Suppressor macrophage (primary cell): ENCODE results near the gene PLEKHS1.

Experiments
- DNase-seq, 4 experiments: peaks; one replicate each; pipeline ENCODE4 v3.0.0-alpha.2; 2020 to 2022
- total RNA-seq, 17 experiments: gene quantifications; one replicate each; lab custom pipeline; 2026; ENCODE audit warnings: mixed read lengths in 6 of 17, inconsistent platforms in 3 of 17; lab: John Stamatoyannopoulos, UW

The PLEKHS1 gene
- 0 to 2.9 (median 0.04) reads per million in 17 experiments for total RNA-seq

DNA sequence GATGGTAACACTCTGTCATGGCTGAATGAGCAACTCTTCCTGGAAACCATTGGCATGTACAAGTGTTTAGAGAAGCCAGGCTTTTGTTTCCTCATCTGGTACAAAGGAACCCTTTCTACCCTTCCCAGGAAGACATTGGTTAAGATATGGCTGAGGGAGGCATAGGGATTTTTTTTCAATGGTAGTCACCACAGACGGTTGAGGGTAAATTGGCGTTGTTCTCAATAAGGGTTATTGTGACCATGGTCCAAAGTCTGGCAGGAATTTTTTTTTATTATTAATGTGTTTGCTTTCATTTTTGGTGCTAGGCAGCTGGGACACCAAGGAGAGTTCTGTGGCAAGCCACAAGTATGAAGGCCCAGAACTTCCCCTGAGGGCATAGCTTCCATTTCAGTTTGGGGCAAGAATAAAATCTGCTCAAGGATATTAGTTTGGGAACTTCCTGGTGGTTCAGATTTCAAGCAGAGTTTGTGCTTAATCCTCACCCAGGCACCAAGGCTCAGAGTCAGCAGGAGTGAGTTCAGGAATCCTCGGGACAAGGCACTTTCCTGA lies at the start of gene PLEKHS1:
Gene PLEKHS1, plus strand, starts transcription at position 502 of the 552 bp plus-strand sequence. CDS start 3,596 bp downstream, outside the sequence.
- DNase-seq, result no peak

- peak; percentile 40 to 54 (median 45) for DNase-seq
Observed at GRCh38 chr10:113704637-113705343, 46.7 kb upstream of the PLEKHS1 start.

GRCh38 chr10:113705344-113705652 lies 46.2 kb upstream of the PLEKHS1 start:
- DNase-seq, result no peak

GRCh38 chr10:113706623-113707022 lies 44.9 kb upstream of the PLEKHS1 start:
- no peak for DNase-seq

GRCh38 chr10:113708640-113709039 lies 42.8 kb upstream of the PLEKHS1 start:
- DNase-seq, result no peak

DNA sequence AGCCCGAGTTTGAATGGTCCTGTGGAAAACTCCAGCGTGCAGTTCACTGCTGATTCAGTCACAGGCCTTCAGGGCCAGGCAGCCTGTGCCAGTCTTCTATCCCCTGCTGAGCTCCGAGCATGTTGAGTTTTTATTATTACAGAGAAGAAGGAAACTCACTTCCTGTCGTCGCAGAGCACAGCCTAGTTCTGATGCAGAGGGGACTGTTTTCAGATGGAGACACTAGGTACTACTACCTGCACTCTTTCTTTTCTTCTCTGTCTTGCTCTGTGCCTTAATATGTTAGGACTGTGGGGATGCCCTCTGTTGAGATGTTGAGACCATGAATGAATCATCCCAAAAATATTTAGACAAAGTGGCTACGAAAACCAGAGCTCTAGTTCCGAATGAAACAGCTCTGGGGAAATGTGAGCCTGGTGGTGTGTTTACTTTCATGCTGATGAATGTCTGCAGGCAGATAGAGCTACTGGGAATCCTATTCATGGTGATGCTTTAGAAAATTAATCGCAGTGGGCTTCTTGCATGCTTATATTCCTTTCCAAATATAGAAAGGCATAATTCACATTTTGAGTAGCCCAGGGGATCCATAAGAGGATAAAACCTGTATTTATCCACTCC lies 42.2 kb upstream of the PLEKHS1 start:
- DNase-seq, result no peak

- no peak for DNase-seq
Observed at GRCh38 chr10:113711142-113711541, 40.3 kb upstream of the PLEKHS1 start.

DNA sequence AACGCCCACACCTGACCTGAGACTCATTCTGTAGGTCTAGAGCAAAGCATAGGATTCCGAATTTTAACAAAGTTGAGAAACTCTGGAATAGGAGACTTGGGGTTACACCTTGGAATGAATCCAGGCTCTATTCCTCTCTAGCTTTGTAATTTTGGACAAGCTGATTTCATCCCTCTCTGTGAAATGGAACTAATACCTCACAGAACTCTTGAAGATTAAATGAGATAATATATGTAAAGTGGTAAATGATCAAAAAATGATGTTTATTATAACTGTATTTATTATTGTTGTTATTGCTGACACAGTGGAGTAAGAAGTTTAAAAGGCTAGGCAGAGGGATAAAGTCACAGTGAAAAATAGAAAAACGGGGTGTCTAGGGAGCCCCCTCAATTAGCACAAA lies 39.5 kb upstream of the PLEKHS1 start:
- no peak for DNase-seq

GRCh38 chr10:113712755-113713639 lies 38.5 kb upstream of the PLEKHS1 start:
- no peak for DNase-seq

DNA sequence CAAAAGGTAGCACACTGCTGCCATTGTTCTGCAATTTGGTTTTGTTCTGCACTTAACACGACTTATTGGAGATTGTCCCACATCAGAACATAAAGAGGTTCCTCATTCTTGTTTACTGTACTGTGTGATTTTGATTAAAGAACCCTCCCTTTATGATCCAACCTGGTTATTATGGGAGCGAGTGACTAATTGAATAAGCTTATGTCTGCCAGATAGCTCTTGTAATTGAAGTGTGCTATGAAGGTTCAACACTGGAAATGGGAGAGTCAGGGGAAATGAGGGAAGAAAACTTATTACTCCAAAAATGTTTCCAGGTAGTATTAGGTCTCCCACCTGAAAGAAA lies 37.9 kb upstream of the PLEKHS1 start:
- DNase-seq, result no peak

DNA sequence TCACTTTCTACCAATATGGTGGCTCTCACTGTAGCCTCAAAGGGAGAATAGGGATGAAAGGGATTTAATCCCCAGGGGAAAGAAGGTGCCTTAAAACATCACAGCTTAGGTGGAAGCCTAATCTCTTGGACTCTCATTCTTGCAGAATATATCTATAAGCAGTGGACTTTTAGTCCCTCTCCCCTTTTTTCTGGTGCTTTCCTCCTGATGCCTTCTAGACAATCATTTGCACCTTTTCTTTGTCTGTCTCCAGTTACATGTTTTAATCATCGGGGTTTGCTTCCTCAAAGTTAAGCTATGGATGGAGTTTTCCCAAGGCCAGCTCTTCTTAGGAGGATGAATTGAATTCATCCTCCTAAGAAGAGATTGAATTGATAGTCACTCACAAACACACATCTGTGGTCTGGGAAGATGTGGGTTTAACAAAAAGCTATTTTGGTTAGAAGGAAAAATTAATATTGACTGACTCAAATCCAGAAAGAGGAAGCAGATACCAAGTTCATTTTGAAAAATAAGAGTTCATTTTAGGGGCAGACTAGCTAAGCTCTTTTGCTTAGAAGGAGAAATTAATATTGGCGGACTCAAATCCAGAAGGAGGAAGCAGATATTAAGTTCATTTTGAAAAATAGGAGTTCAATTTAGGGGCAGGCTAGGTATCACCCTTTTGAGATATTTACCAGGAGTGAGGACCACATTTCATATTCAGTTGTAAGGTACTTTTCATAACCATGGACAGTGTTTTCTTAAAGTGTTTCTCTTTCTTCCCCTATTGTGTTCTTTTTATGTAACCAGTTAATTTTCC lies 35.2 kb upstream of the PLEKHS1 start:
- peak in 2 of 4 experiments; percentile 47 to 52 for DNase-seq

DNA sequence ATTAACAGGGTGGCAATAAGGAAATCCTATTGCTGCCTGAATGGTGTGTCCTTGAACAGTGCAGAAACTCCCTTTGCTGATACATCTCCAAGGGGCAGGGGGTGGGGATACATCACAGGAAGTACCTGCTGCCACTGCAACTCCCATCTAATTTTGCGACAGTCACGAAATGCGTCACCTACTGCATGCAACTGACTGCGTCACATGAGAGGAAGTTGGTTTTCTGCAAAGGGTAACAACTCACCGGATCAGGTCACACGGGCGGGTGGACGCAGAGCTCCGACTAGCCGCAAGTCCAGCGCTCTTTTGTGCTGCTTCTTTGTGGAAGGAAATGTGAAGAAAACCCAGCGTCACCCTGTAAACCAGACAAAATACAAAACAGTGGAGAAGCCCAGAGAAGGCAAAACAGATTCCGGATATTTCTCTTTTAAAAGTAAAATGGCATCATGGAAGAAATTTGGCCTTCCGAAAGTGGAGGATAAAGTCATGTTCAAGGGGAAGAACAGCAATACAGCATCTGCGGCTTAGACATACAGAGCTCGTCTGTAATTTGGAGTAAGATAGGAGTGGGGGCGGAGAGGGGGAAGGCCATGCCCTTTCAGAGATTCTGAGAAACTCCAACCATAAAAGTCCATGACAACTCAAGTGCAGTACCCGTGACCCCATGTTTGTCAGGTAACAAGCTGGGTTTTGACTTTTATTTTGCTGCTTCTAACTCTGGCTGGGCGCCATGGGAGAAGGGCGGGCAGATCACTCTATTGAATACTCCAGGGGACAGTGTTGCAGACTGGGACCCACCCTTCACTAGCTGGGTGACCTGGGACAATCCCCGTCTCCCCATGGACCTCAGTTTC lies 32.3 kb upstream of the PLEKHS1 start:
- DNase-seq, result peak in 2 of 4 experiments; percentile 4 to 7

DNA sequence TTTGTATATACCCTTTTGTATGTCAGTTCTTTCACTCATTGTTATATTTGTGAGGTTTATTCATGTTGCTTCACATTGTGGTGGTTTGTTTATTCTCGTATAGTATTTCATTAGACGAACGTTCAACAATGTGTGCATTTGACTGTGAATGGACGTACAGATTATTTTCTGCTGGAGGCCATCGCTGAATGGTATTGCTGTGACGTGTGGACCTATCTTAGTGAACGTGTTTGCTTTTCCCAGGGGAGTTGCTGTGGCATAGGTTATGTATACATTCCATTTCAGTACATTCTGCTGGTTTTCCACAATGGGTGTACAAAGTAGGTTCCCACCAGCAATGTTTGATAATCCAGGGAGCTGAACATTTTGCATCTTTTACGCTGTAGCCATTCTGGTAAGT lies 31.1 kb upstream of the PLEKHS1 start:
- no peak for DNase-seq

GRCh38 chr10:113732160-113732881 lies 19.2 kb upstream of the PLEKHS1 start:
- no peak for DNase-seq

DNA sequence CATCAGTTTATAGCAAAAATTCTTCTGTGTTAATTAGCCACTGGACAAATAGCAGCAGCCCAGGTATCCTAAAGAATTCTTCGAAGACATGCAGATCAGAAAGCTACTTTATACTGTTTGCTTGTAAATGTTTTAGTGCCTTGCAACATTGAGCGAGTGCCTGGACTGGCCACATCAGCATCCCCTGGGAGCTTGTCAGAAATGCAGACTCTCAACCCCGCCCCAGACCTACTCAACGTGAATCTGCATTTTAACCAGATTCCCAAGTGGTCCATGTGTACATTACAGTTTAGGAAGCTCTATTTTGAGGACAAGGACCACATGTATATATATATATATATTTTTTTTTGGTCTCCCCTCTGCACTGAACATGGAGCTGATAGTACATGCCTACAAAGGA lies 18.5 kb upstream of the PLEKHS1 start:
- no peak for DNase-seq

DNA sequence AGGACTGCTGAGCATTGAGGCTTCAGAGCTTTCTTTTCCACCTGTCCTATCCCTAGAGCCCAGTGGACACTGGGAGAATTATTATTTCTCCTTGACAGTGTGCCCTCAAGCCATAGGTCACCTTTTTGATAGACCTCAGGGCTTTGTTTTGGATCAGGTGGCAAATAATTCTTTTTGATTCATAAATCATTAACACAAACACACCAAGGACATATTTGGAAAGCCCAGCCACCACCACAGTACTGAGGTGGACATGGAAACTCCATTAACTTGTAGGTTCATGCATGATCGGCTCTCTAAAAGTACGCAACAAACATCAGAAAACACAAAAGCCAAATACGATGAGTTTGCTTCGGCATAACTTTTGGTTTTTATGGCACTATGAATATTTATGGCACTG lies 17.8 kb upstream of the PLEKHS1 start:
- no peak for DNase-seq

DNA sequence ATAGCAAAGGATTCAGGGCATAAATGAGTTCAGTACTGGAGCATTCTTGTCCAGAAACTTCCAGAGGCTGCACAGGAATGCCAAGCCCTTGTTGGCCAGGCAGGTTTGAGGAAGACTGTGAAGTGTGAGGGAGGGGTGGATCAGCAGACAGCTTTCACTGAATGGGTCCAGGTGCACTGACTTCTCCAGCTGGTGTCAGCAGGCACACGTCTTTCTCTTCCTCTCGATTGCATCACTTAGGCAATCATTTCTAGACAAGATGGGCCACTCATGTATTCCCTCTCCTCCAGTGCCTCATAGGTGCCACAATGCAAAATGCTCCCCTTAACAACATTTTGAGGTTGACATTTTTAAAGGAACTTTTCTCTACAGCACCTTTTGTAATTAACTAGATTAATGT lies 15.6 kb upstream of the PLEKHS1 start:
- DNase-seq, result no peak

- DNase-seq, result no peak
Observed at GRCh38 chr10:113736576-113736975, 14.9 kb upstream of the PLEKHS1 start.

- DNase-seq, result no peak
Observed at GRCh38 chr10:113739031-113739430, 12.5 kb upstream of the PLEKHS1 start.

- DNase-seq, result no peak
Observed at GRCh38 chr10:113739577-113739976, 11.9 kb upstream of the PLEKHS1 start.

- no peak for DNase-seq
Observed at GRCh38 chr10:113740850-113741249, 10.6 kb upstream of the PLEKHS1 start.
